WI38 (cell line): ENCODE results near the gene PPP2R5C.
A peak's percentile ranks its signal among the peaks of the same experiment; 100 is the strongest.

Experiments used
- H3K4me3 ChIP-seq: 2 replicates; pipeline ENCODE4 v1.5.1; 2011; ENCODE audit warnings: low read depth, mild to moderate bottlenecking, control low read depth, low read length
- CTCF ChIP-seq: IDR thresholded peaks from 2 replicates; pipeline ENCODE4 v1.5.1; 2012; ENCODE audit warnings: low read depth, mild to moderate bottlenecking, control low read depth, low read length

PPP2R5C gene

GRCh38 chr14:101956179-101956885 is 194.8 kb downstream of the PPP2R5C start:
- no peak overlapping the region for H3K4me3 ChIP-seq
- no peak for TF ChIP-seq CTCF

GRCh38 chr14:101957406-101958234 is 196.1 kb downstream of the PPP2R5C start:
- TF ChIP-seq CTCF: no peak
- H3K4me3 ChIP-seq: no peak overlapping the region

- no peak overlapping the region for H3K4me3 ChIP-seq
- TF ChIP-seq CTCF: no peak
Measured at GRCh38 chr14:101958418-101959180, 197.1 kb downstream of the PPP2R5C start.

- H3K4me3 ChIP-seq: no peak overlapping the region
Measured at GRCh38 chr14:101959277-101959676, 197.8 kb downstream of the PPP2R5C start.

GRCh38 chr14:101960225-101960624 is 198.7 kb downstream of the PPP2R5C start:
- TF ChIP-seq CTCF: peak; percentile 39
- H3K4me3 ChIP-seq: no peak overlapping the region

More at GRCh38 chr14:101959277-101959676, 197.8 kb downstream of the PPP2R5C start:
- no peak for TF ChIP-seq CTCF

GRCh38 chr14:101961011-101961721 is 199.7 kb downstream of the PPP2R5C start:
- peak; percentile 85 for TF ChIP-seq CTCF
- H3K4me3 ChIP-seq: no peak overlapping the region
